ENCODE data around the gene PRXL2A.

GRCh38 chr10:80405035-80405434 is 3.3 kb upstream of the PRXL2A start:
- TF ChIP-seq POLR2A (IDR thresholded peaks at IDR 0.05; ENCODE audit: low read depth, low read length): no peak
- TF ChIP-seq POLR2AphosphoS5 (IDR thresholded peaks at IDR 0.05; ENCODE audit: low read depth, low read length): no peak
- no peak for TF ChIP-seq TAF1 (IDR thresholded peaks at IDR 0.05; ENCODE audit: borderline replicate concordance, low read depth, low read length)
